Hippocampal formation (tissue), 2 donors: ENCODE data around the gene USP32.

ENCODE experiments used
- DNase-seq, 2 donors: peaks; one replicate each; lab custom pipeline; 2025; lab: John Stamatoyannopoulos, UW

Gene USP32

DNA sequence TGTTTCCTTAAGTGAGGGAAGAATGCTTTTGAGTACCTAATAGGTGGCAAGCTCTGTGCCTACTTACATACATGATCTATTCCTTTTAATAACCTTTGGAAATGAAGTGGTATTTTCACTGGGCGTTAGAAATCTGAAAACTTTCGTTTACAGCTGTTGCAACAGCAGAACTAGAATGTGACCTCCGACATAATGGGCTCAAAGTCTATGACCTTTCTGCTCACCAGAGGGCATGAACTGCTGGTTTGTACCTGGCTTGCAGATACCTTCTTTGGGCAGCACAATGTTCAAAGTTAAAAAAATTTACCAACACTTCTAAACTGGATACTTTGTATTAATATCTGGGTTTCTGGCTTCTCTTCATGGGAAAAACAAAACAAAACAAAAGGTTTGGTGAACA is 217.9 kb downstream of the USP32 start:
- no peak for DNase-seq

DNA sequence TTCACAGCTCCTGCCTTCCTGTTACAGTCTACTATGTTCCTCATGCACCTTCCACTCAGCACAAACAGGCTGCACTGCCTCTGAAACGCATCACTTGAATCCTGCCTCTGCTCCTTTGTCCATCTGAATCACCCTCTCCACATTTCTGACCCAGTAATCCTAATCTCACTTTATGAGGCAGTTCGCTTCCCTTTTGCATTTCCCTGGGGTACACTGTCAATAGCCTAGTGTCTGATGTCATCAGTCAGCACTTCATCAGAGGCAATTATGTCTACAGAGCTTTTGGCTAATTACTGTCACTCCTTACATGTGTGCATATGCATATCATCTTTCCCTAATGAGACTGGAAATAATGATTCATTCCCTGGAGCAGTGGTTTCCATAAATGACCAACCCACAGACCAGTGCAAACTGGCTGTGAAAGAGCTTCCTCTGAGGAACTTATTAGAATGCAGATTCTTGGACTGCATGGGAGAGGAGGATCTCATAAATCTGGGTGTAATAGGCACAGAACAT is 218.6 kb downstream of the USP32 start:
- no peak for DNase-seq

DNA sequence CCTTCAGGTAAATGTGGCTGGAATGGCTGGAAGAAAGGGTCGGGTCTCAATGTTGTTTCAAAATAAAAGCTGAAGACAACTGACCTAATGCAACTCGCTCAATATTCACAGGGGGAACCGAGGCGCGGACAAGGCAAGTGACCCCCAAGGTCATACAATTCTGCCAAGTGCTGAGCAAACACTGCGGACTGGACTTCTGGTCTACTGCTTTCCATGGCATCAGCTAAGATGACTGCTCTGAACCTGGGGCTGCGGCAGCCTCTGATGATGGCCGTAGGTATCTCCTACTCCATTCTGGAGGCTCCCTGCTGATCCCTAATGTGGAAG is 220.2 kb downstream of the USP32 start:
- DNase-seq, result no peak

DNA sequence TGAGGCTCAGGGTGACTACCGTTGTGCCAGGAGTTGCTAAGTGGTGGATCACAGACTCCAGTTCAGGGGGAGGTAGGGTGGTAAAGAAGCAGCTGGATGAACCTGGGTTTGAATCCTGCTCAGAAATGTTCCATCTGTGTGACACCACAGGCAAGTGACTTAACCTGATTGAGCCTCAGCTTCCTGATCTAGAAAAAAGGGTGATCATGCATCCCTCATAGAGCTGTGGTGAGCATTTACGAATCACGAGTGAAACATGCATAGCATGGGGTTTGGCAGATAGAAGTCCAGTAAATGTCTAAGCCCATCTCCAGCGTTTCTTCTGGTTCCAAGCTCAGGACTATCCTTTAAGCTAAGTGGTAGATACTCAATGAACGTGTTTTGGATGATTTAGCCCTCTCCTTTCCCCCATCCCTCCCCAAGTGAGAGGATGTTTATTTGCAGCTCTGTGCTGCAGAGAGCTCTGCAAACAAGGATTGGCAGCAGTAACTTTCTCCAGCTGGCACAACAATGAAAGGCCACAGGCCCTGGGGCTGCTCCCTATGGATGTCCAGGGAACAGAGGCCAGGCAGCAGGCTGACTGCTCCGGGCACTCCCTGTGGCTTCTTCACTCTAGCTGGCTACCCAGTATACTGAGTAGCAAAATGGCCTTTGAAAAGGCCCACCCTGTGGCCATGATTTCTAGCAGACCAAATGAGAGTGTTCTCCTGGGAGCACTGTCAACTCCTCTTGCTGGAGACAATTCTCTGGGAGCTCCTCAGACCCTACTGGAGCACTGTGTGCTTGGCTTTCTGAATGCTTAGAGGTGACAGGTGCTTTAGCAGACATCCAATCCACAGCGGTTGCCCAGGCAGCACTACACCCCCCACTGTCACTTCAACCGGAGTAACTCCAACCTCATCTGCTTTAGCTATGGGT is 220.8 kb downstream of the USP32 start:
- peak; percentile 57 to 68 for DNase-seq

DNA sequence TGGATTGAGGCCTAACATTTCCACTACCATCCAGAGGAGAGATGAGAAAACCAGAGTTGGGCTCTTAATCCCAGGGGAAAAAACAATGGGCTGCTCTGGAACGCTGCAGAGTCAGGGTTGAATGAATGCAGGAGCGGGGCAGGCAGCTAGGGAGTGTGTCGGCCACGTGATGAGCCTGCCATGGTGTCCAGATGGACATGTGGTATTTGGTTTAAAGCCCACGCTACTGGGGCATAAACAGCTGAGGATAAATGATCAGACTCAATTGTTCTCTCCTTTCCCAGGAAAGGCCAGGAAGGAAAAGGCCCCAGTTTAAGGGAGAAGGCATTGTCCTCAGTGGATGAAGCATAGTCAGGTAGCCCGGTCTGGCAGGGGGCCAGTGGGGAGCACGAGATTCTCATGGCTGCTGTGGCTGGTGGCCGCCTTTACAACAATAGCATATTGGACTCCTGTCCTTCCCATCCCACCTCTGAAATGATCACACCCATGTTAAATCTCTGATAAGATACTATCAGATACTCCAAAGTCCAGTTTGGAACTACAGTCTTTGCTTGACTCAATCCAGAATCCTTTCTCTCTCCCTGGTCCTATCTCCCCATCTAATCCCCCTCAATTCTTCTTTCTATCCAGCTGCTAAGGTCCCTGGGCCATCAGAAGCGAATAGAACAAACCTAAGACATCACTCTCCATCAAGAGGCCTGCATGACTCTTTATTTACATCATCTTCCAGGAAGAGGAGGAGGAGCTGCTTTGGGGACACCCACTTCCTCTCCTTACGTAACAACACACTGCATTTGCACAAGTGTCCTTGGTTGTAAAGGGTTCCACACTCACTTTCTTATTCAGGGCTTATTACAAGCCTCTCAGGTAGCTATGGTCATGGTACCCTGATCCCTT is 221.8 kb downstream of the USP32 start:
- DNase-seq, result no peak

DNA sequence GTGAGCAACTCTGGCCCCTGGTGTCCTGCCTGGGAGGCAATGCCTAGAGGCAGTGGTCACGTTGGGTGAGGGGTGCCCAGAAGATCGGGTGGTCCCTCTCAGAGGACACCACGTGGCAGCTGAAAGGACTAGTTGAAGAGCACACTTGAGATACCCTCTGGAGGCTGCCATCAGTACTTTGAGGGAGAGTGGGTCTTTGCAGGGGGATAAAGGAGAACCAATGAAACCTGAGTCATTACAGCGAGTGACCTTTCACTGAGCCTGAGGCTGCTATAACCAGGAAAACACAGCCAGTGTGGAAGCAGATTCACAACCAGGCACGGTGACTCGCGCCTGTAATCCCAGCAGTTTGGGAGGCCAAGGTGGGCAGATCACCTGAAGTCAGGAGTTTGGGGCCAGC is 223.3 kb downstream of the USP32 start:
- no peak for DNase-seq

DNA sequence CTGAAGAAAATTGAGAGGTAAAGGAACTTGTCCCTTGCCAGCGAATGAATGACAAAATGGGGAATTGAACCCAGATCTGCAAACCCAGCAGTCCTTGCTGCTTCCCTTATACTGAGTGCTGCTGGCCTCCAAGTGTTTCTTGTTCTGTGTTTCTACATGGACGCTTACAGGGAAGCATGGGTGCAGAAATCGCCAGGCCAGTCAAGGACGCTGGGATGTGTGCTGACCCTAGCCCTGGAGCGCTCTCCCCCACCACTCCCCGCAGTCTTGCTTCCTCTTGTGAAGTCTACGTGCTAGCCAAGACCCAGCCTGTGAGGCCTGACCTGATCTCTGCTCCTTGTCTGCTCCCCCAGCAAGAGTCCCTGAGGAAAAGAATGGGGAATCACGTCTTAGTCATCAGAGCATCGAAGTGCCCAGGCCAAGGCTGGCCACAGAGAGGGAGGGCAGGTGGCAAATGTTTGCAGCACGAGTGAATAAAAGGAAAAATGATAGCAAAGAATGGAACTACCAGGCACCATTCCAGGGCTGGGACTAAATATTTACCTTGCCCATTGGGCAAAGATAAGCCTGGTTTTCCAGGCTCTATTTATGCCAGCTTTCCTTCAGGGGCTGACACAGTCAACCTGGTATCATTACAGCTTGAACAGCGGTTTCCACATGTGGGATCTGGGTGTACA is 224.7 kb downstream of the USP32 start:
- no peak for DNase-seq

DNA sequence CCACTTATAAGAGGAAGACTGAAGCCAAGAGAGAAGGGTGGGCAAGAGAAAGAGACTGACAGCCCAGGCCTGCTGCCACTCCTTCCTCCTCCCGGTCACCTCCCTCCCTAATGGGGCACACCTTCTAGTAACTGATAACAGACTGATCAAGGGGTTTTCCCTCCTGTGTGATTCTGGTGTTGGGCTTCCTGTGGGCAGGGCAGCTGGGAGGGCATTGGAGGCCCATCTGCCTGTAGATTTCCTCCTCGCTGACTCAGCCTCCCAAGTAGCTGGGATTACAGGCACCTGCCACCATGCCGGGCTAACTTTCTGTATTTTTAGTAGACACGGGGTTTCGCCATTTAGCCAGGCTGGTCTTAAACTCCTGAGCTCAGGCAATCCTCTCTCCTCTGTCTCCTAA is 226.0 kb downstream of the USP32 start:
- DNase-seq, result no peak

DNA sequence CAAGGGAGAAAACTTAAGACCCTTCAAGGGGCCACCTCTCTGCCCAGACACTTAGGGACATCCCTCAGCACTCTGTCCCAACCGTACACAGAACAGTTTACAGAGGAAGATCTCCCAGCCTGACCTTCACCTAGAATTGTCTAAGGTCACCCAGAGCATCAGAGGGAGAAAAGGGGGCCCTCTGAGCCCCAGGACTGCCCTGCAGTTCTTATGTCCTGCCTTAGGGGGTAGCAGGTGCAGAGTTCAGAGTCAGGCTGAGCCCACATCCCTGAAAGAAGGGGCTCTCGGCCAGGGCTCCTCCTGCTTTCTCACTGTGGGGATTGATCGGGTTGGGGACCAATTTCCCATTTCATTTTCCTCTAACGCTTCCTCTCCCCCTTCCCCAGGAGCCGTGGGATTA is 226.7 kb downstream of the USP32 start:
- DNase-seq, result no peak

DNA sequence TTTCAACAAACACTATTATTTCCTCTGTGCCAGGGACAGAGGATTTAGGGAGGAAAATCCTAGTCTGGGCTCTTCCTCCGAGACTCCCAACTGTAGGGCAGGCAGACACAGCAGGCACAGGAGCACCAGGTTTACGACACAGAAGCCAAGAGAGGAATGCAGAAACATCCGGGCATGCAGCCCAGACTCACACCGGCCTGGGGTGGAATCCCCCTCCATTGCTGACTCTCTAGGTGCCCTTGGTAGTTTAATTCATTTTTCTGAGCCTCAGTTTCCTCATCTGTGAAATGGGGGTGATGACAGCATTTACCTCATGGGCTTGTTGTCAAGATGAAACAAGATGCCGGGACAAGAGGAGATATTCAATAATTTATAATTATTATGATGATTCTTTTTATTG is 227.2 kb downstream of the USP32 start:
- DNase-seq, result no peak

DNA sequence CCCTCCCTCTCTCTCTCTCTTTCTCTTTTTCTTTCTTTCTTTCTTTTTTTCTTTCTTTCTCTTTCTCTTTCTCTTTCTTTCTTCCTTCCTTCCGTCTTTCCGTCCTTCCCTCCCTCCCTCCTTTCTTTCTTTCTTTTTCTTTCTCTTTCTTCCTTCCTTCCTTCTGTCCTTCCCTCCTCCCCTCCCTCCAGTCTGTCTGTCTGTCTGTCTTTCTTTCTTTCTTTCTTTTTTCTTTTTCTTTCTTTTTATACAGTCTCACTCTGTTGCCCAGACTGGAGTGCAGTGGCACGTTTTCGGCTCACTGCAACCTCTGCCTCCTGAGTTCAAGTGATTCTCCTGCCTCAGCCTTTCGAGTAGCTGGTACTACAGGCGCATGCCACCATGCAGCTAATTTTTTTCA is 227.8 kb downstream of the USP32 start:
- DNase-seq, result no peak

DNA sequence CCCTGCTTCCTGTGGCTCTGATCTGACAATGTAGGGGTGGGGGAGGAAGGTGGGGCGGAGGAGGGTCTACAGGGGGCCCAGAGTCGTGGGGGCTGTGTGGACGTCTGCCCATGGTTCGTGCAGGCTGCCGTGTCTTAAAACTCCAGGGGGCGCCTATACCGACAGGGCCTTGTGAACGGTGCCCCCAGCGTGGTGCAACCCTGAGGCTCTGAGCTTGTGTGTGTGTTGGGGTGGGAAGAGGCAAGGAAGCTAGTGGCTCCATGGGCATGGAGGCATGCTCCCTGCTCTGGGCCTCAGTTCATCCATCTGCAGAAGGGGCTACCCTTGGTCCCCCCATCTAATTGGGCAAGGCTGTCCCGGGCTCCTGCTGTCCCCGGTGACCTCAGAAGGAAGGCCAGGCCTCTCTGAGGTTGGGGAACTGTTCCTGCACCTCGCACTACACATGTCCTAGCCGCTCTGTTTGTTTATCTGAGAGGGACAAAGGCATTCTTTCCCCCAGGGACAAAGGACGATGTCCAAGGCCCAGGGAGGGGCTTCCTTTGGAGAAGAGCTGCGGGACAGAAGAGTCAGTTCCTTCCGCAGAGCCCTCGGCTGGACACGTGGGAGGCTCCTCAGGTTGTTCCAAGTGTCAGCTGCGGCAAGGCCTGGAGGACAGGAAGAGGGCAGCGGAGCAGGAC is 228.7 kb downstream of the USP32 start:
- no peak for DNase-seq

DNA sequence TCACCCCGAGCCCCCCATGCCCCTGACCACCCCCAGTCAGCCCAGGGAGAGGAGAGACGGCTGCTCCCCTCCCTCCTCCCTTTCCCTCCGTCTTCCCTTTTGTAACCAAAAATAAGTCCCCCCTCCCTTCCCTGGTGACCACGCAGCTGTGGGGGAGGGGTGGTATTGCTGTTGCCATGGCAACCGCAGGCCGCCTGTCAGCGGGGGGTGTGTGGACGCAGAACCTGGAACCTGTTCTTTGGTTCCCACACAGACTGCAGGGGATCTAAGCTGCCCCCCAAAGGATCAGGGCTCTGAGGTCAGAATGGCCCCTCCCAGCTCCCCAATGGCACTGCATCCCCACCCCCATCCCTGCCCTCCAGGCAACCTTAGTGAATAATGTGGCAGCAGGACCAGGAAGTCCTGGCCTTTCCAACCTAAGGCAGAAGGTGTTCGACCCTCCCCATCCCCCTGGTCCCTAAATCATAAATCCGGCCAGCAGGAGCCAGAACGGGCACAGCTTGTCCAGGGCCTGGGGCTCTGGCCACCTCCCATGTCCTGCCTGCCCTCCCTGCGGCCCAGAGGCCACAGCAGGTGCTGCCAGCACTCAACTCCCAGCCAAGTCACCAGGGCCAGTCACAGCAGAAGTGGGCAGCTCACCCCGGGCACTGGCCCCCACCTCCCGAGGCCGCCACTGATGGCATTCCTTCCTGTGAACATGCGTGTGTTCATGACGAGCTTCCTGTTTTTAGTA is 230.2 kb downstream of the USP32 start:
- DNase-seq, result no peak

DNA sequence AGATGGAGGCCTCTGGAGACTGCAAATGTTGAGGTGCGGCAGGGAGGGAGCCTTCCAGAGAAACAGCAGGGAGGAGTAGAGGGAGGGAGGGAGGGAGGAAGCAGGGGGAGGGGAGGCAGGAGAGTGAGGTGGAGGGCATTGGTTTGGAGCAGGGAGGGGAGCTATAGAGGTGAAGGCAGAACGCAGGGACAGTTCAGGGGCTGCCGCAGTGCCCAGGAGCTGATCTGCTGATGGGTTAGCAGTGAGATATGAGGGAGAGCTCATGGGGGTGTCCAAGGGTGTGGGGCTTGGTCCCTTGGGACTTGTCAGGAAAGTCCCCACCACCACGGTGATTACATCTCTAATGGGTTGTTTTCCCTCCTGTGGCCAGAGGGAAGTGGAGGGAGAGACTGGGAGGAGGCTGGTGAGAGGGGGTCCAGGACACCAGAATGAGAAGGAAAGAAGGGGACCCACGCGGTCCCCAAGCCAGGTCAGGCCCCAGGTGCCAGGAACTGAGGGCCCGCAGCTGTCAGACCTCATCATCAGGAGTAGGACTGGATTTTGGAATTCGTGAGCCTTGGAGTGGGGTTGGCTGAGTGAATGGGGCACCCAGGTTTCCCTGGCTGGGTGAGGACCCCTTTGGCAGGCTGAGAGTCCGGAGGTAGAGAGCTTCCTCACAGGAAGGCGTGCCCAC is 231.0 kb downstream of the USP32 start:
- no peak for DNase-seq

DNA sequence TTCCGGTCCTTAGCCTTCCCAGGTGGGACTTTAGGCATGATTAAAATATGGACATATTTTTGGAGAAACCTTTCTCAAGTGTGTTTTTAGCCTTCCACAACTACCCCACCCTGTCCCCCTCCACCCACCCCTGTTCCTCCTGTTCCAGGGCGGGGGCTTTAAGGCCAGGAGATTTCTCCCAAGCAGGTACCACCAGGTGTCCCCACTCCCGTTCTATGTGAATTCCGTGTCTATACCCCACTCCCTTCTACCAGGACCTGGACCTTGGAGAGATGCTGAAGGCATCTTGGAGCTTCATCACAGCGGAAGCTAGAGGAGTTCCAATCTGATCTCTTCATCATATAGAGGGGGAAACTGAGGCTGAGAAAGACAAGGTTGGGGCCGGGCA is 232.5 kb downstream of the USP32 start:
- no peak for DNase-seq

DNA sequence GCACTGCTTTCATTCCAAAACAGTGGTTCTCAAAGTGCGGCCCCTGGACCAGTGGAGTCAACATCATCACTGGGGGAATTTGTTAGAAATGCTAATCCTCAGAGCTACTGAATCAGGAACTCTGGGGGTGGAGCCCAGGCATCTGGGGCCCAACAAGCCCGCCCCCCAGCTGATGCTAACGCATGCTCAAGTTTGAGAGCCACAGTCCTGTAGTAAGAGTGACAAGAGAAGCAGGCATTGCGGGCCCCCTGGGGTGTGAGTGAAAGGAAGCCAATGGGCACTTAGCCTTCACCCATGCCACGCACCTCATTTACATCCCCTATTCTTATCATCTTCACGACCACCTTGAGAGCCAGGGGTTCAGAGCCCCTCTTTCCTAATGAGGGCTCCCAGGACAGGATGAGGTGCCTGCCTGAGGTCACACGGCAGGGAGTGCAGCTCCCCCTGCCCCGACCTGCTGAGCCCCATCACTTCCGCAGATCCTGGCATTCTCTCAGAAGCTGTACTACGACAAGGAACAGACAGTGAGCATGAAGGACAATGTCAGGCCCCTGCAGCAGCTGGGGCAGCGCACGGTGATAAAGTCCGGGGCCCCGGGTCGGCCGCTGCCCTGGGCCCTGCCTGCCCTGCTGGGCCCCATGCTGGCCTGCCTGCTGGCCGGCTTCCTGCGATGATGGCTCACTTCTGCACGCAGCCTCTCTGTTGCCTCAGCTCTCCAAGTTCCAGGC is 233.0 kb downstream of the USP32 start:
- DNase-seq, result no peak

DNA sequence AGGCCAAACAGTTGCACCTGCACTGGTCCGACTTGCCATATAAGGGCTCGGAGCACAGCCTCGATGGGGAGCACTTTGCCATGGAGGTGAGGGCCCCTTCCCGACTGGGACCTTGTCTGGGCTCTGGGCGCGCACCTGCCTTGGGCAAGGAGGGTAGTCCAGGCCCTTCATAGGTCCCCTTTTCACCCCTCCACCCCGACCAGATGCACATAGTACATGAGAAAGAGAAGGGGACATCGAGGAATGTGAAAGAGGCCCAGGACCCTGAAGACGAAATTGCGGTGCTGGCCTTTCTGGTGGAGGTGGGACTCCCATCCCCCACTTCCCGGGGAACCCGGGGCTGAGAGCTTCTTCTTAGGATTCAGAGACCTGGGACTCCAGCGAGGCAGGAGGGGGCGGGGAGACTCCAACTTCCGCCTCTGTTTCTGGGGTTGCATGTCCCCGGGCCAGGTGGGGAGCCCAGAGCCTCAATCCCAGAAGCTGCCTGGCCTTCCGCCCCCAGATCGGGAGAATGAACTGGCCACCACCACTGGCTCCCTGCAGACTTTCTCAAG is 234.4 kb downstream of the USP32 start:
- DNase-seq, result no peak

DNA sequence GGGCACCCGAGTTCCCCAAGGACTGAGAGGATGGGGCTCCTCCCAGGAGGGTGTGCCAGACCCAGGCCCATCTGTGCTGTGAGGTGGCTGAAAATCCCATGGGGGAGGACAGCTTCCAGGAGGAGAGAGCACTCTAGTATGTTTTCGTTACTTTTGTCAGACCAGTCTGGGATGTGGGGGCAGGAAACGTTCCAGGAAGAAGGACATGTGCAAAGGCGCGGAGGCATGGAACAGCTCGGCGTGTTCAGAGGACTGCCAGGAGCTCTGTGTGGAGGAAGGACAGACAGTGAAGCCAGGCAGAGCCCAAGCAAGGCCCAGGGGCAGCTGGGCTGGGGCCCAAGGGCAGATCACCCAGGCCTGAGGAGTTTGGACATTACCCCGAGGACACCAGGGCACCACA is 235.2 kb downstream of the USP32 start:
- DNase-seq, result no peak

DNA sequence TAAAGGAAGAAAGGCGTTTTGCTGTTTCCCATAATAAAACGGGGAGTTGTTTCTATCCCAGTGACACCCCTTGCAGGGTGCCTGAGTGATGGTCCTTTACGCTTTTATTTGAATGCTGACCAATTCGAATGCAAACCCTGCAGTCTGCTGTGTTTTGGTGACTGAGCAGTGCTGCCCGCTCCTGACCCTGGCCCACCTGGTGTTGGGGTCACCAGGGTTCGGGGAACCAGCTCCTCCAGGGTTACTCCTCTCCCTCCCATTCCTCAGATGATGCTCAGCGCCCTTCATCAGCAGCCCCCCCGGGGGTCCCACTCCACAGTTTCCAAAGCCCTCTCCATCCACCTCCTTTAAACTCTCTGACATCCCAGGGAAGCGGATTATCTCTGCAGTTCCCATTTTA is 236.1 kb downstream of the USP32 start:
- DNase-seq, result no peak

DNA sequence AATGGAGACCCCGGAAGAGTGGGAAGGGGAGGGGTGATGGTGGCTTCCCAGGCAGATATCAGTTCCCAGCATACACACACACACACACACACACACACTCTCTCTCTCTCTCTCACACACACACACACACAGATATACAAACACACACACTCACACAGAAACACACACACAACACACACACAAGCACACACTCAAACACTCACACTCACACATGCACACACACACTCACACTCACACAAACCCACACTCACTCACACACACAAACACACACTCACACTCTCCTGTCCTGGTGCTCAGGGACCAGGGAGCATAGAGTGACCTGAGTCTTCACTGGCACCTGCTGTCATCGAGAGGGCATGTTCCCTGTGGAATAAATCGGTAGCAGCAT is 236.5 kb downstream of the USP32 start:
- no peak for DNase-seq
